ENCODE results near the gene NVL. TPM values are rescaled to one million over a fixed set of nuclear protein-coding genes. Genes with fewer than 3 reads are reported as not detected.

The NVL gene
- total RNA-seq, 2 donors from 2014 or later: 42.4 TPM

DNA sequence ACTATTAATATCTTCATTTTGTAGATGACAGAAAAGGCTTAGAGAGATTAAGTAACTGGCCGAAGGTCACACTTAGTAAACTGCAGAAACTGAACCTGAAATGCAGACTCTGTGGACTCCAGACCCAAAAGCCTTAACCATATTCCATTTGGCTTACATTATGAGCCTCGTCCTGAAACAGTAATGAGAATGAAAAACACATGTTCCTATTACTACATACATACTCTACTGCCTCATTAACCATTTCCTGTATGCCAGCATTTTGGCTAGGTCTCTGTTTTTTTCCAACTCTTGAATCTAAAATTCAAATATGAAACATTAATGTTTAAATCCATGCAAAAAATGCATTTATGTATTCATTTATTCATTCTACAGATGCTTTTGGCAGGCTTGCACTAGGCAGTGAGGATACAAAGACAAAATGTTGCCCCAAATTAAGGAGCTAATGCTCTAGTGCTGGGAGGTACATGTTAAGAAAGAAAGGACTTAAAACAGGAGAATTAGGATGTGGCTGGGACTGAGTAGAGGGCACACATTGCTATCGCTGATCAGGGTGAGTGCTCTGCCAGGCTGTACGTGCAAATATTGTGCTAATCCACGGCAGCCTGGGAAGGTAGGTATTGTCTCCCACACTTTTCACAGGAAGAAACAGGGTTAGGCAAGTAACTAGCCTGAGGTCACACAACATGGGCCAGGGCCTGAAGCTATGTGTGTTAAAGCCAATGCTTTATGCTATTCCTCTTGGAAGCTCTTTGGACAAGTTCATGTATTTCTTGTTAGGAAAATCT, 133.0 kb downstream of the NVL start:
- H3K27ac Mint-ChIP-seq: no peak overlapping the region

DNA sequence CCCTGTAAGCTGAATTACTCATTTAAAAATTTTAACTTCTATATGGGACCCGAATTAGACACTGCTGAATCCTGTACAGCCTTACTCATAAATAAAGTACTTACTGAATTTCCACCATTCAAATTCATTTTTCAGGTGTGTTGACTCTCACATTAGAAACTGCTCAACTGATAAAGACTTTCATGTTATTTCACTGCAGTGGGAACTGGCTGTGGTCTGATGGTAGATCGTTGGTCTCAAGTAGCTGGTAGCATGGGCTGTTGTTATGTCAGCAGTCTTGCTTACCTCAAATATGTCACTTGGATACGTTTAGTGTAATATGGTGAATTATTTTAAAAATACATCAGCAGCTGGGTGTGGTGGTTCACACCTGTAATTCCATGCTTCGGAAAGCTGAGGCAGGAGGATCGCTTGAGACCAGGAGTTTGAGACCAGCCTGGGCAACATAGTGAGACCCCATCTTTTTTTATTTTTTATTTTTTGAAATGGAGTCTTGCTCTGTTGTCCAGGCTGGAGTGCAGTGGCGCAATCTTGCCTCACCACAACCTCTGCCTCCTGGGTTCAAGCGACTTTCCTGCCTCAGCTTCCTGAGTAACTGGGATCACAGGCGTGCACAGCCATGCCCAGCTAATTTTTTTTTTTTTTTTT, 136.5 kb downstream of the NVL start:
- Histone ChIP-seq H3K9me3 (ENCODE audit: control insufficient read depth, low read length) (peaks cover 7% of the 10 kb centered on the region), H3K4me3 (ENCODE audit: low read length) (no peak overlapping the region), H3K27ac (ENCODE audit: low read depth, low read length) (no peak overlapping the region), H3K27me3 (ENCODE audit: control insufficient read depth, insufficient read depth, low read length, poor library complexity, severe bottlenecking) (no peaks in the 10 kb centered on the region), H3K36me3 (ENCODE audit: control insufficient read depth, insufficient read depth, low read length) (peaks cover 30% of the 10 kb centered on the region), H3K9ac (ENCODE audit: extremely low read depth, low read length, poor library complexity, severe bottlenecking) (no peak overlapping the region), H3K4me1 (ENCODE audit: control insufficient read depth, insufficient read depth, low read length) (no peaks in the 10 kb centered on the region)
- H3K36me3 Mint-ChIP-seq (ENCODE audit: low read depth): peaks cover 31% of the 10 kb centered on the region
- peaks cover 7% of the 10 kb centered on the region for H3K4me1 Mint-ChIP-seq
- no peaks in the 10 kb centered on the region for H3K27me3 Mint-ChIP-seq (ENCODE audit: insufficient read depth)
- H3K4me3 Mint-ChIP-seq: no peak overlapping the region
- TF ChIP-seq, protein P1, sequence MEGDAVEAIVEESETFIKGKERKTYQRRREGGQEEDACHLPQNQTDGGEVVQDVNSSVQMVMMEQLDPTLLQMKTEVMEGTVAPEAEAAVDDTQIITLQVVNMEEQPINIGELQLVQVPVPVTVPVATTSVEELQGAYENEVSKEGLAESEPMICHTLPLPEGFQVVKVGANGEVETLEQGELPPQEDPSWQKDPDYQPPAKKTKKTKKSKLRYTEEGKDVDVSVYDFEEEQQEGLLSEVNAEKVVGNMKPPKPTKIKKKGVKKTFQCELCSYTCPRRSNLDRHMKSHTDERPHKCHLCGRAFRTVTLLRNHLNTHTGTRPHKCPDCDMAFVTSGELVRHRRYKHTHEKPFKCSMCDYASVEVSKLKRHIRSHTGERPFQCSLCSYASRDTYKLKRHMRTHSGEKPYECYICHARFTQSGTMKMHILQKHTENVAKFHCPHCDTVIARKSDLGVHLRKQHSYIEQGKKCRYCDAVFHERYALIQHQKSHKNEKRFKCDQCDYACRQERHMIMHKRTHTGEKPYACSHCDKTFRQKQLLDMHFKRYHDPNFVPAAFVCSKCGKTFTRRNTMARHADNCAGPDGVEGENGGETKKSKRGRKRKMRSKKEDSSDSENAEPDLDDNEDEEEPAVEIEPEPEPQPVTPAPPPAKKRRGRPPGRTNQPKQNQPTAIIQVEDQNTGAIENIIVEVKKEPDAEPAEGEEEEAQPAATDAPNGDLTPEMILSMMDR (conservative IDR thresholded peaks at IDR 0.05): no peak
- peaks cover 5% of the 10 kb centered on the region for H3K9me3 Mint-ChIP-seq
- no peak overlapping the region for H3K27ac Mint-ChIP-seq
- WGBS, 2 experiments (ENCODE audit: insufficient coverage in 1 of 2, insufficient read length in 1 of 2): 95 to 100% methylated on average over 4 to 7 of the region's 8 CpGs
- no peak for DNase-seq

More for the DNA sequence above, 133.0 kb downstream of the NVL start:
- Histone ChIP-seq H3K27me3 (ENCODE audit: control insufficient read depth, insufficient read depth, low read length, poor library complexity, severe bottlenecking) (no peaks in the 10 kb centered on the region), H3K36me3 (ENCODE audit: control insufficient read depth, insufficient read depth, low read length) (peaks cover 15% of the 10 kb centered on the region), H3K4me3 (ENCODE audit: low read length) (no peak overlapping the region), H3K9me3 (ENCODE audit: control insufficient read depth, low read length) (peaks cover 5% of the 10 kb centered on the region), H3K27ac (ENCODE audit: low read depth, low read length) (no peak overlapping the region), H3K9ac (ENCODE audit: extremely low read depth, low read length, poor library complexity, severe bottlenecking) (no peak overlapping the region), H3K4me1 (ENCODE audit: control insufficient read depth, insufficient read depth, low read length) (no peaks in the 10 kb centered on the region)
- Mint-ChIP-seq H3K9me3 (no peaks in the 10 kb centered on the region), H3K27me3 (ENCODE audit: insufficient read depth) (no peaks in the 10 kb centered on the region), H3K4me3 (no peak overlapping the region), H3K4me1 (peaks cover 10% of the 10 kb centered on the region), H3K36me3 (ENCODE audit: low read depth) (peaks cover 19% of the 10 kb centered on the region)
- WGBS, 2 experiments (ENCODE audit: insufficient coverage in 1 of 2, insufficient read length in 1 of 2): 93 to 98% methylated on average over 5 of the region's 5 CpGs
- TF ChIP-seq, protein P1 (conservative IDR thresholded peaks at IDR 0.05): no peak
- no peak for DNase-seq

DNA sequence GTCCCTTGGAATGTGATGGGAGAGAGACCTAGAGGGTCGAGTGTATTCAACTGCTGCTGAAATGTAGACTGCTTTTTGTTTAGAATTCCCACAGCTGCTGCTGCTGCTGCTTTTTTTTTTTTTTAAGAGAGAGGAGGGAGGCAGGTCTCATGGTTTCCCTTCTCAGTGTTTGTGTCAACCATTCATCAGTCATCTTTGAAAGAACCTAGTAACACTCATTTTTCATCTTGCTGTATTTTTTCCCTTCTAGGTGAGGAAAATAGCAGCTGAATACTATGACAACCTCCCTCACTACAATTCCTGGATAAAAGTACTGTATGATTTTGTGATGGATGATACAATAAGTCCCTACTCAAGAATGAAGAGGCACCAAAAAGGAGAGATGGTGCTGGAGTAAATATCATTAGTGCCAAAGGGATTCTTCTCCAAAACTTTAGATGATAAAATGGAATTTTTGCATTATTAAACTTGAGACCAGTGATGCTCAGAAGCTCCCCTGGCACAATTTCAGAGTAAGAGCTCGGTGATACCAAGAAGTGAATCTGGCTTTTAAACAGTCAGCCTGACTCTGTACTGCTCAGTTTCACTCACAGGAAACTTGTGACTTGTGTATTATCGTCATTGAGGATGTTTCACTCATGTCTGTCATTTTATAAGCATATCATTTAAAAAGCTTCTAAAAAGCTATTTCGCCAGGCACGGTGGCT, 137.7 kb downstream of the NVL start:
- Mint-ChIP-seq H3K9me3 (peaks cover 7% of the 10 kb centered on the region), H3K27ac (no peak overlapping the region), H3K4me3 (no peak overlapping the region), H3K4me1 (peaks cover 7% of the 10 kb centered on the region), H3K36me3 (ENCODE audit: low read depth) (peaks cover 36% of the 10 kb centered on the region), H3K27me3 (ENCODE audit: insufficient read depth) (no peaks in the 10 kb centered on the region)
- no peaks in the 10 kb centered on the region for H3K27me3 ChIP-seq (ENCODE audit: control insufficient read depth, insufficient read depth, low read length, poor library complexity, severe bottlenecking)
- peaks cover 18% of the 10 kb centered on the region for H3K9me3 ChIP-seq (ENCODE audit: control insufficient read depth, low read length)
- H3K36me3 ChIP-seq (ENCODE audit: control insufficient read depth, insufficient read depth, low read length): peaks cover 36% of the 10 kb centered on the region
- TF ChIP-seq, protein P1 (conservative IDR thresholded peaks at IDR 0.05): no peak
- DNase-seq: no peak
- no peak overlapping the region for H3K4me3 ChIP-seq (ENCODE audit: low read length)
- H3K4me1 ChIP-seq (ENCODE audit: control insufficient read depth, insufficient read depth, low read length): no peaks in the 10 kb centered on the region
- no peak overlapping the region for H3K27ac ChIP-seq (ENCODE audit: low read depth, low read length)
- H3K9ac ChIP-seq (ENCODE audit: extremely low read depth, low read length, poor library complexity, severe bottlenecking): no peak overlapping the region
- 91 to 98% methylated on average over 5 of the region's 5 CpGs for WGBS, 2 experiments (ENCODE audit: insufficient coverage in 1 of 2, insufficient read length in 1 of 2)

All from endodermal cell (in vitro differentiated cells).